Naive thymus-derived CD8-positive, alpha-beta T cell (primary cell): ENCODE results near the gene UNKL. TPM values are rescaled to one million over a fixed set of nuclear protein-coding genes. Genes with fewer than 3 reads are reported as not detected.

Source experiments
- ATAC-seq, 2 donors: fragments of 150-1000 bp; cut with Tn5 transposase in 1 of 2; sonication (Bioruptor Pico), chemical (Tn5 transposase) in 1 of 2; 1 replicate in 1 of 2; 2 replicates in 1 of 2; pipeline ENCODE4 v1.10.0; 2021; ENCODE audit warnings: mild to moderate bottlenecking in 2 of 2, moderate library complexity in 2 of 2
- POLR2A ChIA-PET: fragments of 350-600 bp; sonication (Branson Sonifier 250); formaldehyde crosslinking; loops from one replicate; lab custom pipeline; 2021; ENCODE audit warnings: antibody characterized with exemption; lab: Charles Lee
- DNase-seq, 10 donors: peaks; one replicate each; pipeline versions ENCODE4 v3.0.0 to v3.0.0-alpha.2; 2020 to 2022
- H3K27ac Mint-ChIP-seq, 10 donors: one replicate each; pipeline ENCODE4 v1.8.0; 2020 to 2022; ENCODE audit warnings: mild to moderate bottlenecking in 10 of 10, mixed read lengths in 10 of 10, moderate library complexity in 4 of 10, inconsistent platforms in 1 of 10
- H3K27me3 Mint-ChIP-seq, 5 donors: one replicate each; pipeline ENCODE4 v1.8.0; 2021 to 2022; ENCODE audit warnings: mixed read lengths in 5 of 5
- H3K36me3 Mint-ChIP-seq, 3 donors: one replicate each; pipeline ENCODE4 v1.8.0; 2020 to 2022; ENCODE audit warnings: mixed read lengths in 3 of 3, mild to moderate bottlenecking in 2 of 3, inconsistent platforms in 1 of 3
- H3K4me1 Mint-ChIP-seq, 4 donors: one replicate each; pipeline ENCODE4 v1.8.0; 2021 to 2022; ENCODE audit warnings: mixed read lengths in 4 of 4
- H3K4me3 Mint-ChIP-seq, 10 donors: one replicate each; pipeline ENCODE4 v1.8.0; 2020 to 2022; ENCODE audit warnings: mild to moderate bottlenecking in 10 of 10, mixed read lengths in 10 of 10, moderate library complexity in 6 of 10, inconsistent platforms in 1 of 10
- H3K9me3 Mint-ChIP-seq, 9 donors: one replicate each; pipeline ENCODE4 v1.8.0; 2020 to 2022; ENCODE audit warnings: mixed read lengths in 9 of 9, mild to moderate bottlenecking in 3 of 9, inconsistent platforms in 1 of 9, moderate library complexity in 1 of 9
- polyA plus RNA-seq, 3 donors: library from polyadenylated mRNA; unstranded; fragments of 300-500 nt; fragmentation: Illumina TruSeq; gene quantifications; one replicate each; pipeline ENCODE4 v1.2.3, GENCODE V29; 2021
- total RNA-seq, 8 experiments: library from RNA in 2 of 8; stranded (reverse) in 2 of 8; gene quantifications; one replicate each; pipeline ENCODE4 v1.2.3 and lab custom pipeline; 2021 to 2026

Gene UNKL
- total and polyA plus RNA-seq, 5 experiments from 2014 or later: 8.3 to 151 (median 11.0) TPM

DNA sequence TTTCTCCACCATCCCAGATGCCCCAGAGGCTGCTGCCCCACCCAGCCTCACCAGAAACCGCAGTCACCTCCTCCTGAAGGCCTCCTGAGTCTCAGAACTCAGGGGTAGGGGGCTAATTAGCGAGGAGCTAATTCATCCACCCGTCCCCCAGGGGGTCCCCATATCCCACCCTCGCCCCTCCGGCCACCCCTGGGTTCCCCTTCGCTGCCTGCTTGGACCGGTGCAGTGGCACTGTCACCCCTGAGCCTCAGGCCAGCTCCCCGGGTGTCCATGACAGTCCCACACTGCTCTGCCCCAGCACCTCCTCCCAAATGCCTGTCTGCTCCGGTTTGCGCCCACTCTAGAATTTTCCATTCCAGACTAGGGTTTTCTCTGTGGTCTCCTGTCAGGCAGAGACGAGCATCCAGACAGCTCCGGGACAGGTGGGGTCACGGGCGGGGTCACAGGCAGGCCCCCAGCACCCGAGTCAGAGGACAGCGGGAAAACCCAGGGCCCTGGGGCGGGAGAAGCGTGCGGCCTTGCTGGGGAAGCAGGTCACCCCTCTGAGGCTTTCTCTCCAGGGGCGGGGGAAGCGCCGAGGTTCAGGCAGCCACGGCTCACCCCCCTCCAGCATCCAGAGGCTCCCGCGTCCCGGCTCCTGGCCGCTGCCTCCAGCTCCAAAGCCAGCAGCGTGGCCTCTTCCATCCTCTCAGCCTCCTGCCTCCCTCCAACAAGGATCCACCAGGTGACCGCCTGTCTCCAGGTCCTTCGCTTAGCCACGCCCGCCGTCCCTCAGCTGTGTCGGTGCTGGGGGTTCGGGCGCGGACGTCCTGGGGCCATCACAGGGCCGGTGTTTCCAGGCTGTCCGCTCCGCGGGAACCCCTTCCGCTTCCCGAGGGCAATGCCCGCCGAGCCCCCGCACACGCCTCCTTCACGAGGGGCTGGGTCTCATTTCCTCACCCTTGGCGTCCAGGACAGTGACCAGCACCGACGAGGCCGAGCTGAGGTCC lies 13.3 kb upstream of the UNKL start:
- ATAC-seq (no peak), DNase-seq (no peak)
- H3K36me3 Mint-ChIP-seq: no peaks in the 10 kb centered on the region
- POLR2A ChIA-PET: interaction anchor here (1.3 kb wide), 1 partner anchor 13 kb away, joined by 4 read pairs; the partner anchor contains the start of gene UNKL
- H3K4me3 Mint-ChIP-seq: peak overlapping the region in 1 of 10 donors; percentile 11
- H3K9me3 Mint-ChIP-seq: no peaks in the 10 kb centered on the region
- H3K27ac Mint-ChIP-seq: peak overlapping the region in 2 of 10 donors; percentile 47 to 56
- no peaks in the 10 kb centered on the region for H3K27me3 Mint-ChIP-seq
- peaks cover 0 to 7% (median 4%) of the 10 kb centered on the region in 4 donors for H3K4me1 Mint-ChIP-seq

DNA sequence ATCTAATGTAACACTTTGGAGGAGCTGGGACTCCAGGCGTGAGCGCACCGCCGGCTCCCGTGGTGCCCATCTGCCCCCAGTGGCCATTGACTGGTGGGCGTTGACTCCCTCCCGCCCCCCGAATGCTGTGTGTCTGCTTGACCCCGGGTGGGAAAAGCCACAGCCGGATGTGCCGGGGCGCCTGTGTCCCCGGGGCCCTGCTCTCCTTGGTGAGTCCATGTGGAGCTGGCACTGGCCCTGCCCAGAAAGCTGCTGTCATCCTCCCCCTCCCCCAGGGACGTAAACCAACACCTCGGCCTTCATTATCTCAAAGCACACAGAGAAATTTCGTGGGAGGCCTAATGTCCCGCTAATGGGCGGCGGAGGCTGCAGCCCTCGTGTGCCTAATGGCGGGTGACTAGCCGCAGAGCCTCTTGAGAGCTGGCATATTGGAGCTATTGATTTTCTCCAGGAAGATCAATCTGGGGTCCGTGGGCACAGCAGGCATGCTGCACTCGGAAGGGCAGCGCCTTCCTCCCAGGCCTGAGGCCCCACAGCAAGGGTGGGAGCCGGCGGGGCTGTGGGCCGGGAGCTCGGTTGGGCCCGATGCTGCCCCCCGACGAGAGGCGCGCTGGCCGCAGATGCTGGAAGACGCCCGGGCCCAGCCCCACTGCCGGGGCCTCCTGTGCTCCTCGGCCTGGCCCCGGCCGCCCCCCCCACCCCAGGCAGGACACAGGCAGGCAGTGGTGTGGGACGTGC lies 12.4 kb upstream of the UNKL start:
- POLR2A ChIA-PET: interaction anchor here (1.3 kb wide), 1 partner anchor 12 kb away, joined by 4 read pairs; the partner anchor contains the start of gene UNKL
- DNase-seq (no peak), ATAC-seq (no peak)
- peaks cover 1 to 6% (median 2%) of the 10 kb centered on the region in 4 donors for H3K4me1 Mint-ChIP-seq
- H3K27me3 Mint-ChIP-seq: no peaks in the 10 kb centered on the region
- no peaks in the 10 kb centered on the region for H3K9me3 Mint-ChIP-seq
- H3K4me3 Mint-ChIP-seq: no peak overlapping the region
- H3K36me3 Mint-ChIP-seq: no peaks in the 10 kb centered on the region
- H3K27ac Mint-ChIP-seq: peak overlapping the region in 1 of 10 donors; percentile 39

DNA sequence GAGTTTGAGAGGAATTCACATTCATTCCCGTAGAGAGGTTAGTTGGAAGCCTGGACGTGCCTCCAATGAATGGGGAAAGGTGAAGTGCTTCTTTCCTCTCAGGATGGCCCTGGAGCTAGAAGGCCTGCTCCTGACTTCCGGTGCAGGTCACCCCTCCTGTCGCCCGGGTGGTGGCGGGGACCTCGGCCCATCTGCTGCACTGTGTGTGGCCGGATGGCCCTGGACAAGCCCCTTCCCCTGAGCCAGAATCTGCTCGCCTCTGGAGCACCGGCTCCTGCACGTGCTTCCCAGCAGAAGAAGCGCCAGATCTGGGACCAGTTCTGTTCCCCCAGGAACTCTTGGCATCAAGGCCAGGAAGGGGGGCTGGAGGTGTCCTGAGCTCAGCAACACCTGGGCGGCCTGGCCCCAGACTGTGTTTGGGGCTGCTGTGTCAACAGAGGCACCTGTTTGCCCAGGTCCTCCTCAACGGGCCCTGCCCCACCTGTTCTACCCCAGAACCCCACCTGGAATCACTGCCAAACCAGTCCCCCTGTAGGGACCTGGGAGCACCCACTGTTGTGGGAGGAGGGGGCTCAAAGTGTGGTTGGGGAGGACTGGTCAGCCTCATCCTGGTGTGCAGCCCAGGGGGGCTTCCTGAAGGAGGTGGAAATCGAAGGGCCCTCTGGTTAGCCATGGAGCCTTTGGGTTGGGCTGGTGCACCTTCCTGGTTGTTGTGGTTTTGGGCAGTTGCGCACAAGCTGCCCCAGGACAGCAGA lies 11.3 kb upstream of the UNKL start:
- POLR2A ChIA-PET: interaction anchor here (0.6 to 1.2 kb wide), 5 partner anchors 13 to 682 kb away, joined by 3 to 9 read pairs (median 4); partner anchors contain the start of gene NUBP2
- no peak for DNase-seq
- Mint-ChIP-seq H3K27me3 (no peaks in the 10 kb centered on the region), H3K4me3 (no peak overlapping the region), H3K4me1 (peaks cover 2 to 15% (median 7%) of the 10 kb centered on the region in 4 donors), H3K36me3 (no peaks in the 10 kb centered on the region), H3K9me3 (no peaks in the 10 kb centered on the region), H3K27ac (peak overlapping the region in 2 of 10 donors; percentile 47 to 68)
- ATAC-seq: no peak

DNA sequence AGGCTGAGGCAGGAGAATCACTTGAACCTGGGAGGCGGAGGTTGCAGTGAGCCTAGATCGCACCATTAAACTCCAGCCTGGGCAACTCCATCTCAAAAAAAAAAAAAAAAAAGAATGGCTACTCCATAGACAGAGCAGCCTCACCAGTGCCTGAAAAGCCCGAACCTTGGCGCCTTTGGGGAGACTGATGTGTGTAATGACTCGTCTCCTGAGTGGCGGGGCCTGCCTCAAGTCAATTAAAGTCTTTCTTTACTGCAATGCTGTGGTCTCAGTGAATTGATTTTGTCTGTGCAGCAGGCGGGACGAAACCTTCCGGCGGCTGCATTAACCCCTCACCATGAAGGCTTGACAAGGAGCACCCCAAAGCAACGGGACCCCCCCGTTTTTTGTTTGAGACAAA lies 9.5 kb upstream of the UNKL start:
- peaks cover 0 to 2% (median 0%) of the 10 kb centered on the region in 3 donors for H3K36me3 Mint-ChIP-seq
- ATAC-seq (no peak), DNase-seq (no peak)
- H3K4me1 Mint-ChIP-seq: peaks cover 0 to 21% (median 18%) of the 10 kb centered on the region in 4 donors
- no peaks in the 10 kb centered on the region for H3K9me3 Mint-ChIP-seq
- H3K27me3 Mint-ChIP-seq: no peaks in the 10 kb centered on the region
- H3K4me3 Mint-ChIP-seq: no peak overlapping the region
- POLR2A ChIA-PET: no interaction called here
- peak overlapping the region in 2 of 10 donors; percentile 19 to 66 for H3K27ac Mint-ChIP-seq

DNA sequence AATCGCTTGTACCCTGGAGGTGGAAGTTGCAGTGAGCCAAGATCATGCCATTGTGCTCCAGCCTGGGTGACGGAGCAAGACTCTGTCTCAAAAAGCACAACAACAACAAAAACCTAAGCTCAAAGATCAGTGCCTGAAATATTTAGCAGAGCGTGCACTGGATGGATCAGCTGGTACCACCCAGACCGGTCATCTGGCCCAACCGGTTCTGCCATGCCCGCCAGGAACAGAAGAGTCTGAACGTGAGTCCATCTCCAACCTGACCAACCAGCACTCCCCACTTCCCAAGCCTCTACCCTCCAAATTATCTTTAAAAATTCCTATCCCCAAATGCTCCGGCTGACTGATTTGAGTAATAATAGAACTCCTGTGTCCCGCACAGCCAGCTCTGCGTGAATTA lies 7.6 kb upstream of the UNKL start:
- Mint-ChIP-seq H3K4me1 (peaks cover 1 to 29% (median 19%) of the 10 kb centered on the region in 4 donors), H3K36me3 (peaks cover 0 to 2% (median 0%) of the 10 kb centered on the region in 3 donors), H3K27ac (peak overlapping the region; percentile 93 to 99 (median 97)), H3K9me3 (no peaks in the 10 kb centered on the region), H3K4me3 (peak overlapping the region in 9 of 10 donors; percentile 39 to 91 (median 63)), H3K27me3 (no peaks in the 10 kb centered on the region)
- POLR2A ChIA-PET: interaction anchor here (1.3 to 4.2 kb wide), 6 partner anchors 10 to 347 kb away, joined by 3 to 64 read pairs (median 14); partner anchors contain the start of genes IFT140, PERCC1 and TMEM204
- DNase-seq (no peak), ATAC-seq (no peak)

DNA sequence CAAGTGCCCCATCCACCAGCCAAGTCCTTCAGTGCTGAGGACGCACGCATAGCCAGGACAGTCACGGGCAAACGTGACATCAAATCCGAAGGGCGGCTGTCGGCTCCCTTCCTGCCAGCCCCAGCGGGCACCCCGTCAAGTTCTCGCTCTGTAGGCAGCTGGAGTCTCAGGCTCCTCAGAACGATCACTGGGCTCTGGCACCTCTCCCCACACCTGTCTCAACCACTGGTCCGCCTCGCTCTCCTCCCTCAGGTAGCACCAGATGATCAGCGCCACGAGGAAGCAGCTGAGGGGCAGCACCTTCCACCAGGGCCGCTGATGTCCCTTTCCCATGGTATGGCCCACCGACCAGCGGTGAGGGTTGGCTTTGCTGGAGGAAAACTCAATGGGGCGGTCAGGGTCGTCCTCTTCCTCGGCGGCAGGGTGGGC lies 5.6 kb upstream of the UNKL start:
- POLR2A ChIA-PET: interaction anchor here (0.5 to 4.2 kb wide), 22 partner anchors 12 to 1067 kb away, joined by 3 to 64 read pairs (median 4); partner anchors contain the start of genes AXIN1, IFT140, JPT2 and MAPK8IP3
- peak overlapping the region in 9 of 10 donors; percentile 84 to 98 (median 95) for H3K27ac Mint-ChIP-seq
- peaks cover 0 to 2% (median 0%) of the 10 kb centered on the region in 3 donors for H3K36me3 Mint-ChIP-seq
- DNase-seq: no peak
- peak overlapping the region; percentile 70 to 95 (median 92) for H3K4me3 Mint-ChIP-seq
- peaks cover 1 to 33% (median 22%) of the 10 kb centered on the region in 4 donors for H3K4me1 Mint-ChIP-seq
- no peaks in the 10 kb centered on the region for H3K27me3 Mint-ChIP-seq
- no peaks in the 10 kb centered on the region for H3K9me3 Mint-ChIP-seq
- no peak for ATAC-seq

DNA sequence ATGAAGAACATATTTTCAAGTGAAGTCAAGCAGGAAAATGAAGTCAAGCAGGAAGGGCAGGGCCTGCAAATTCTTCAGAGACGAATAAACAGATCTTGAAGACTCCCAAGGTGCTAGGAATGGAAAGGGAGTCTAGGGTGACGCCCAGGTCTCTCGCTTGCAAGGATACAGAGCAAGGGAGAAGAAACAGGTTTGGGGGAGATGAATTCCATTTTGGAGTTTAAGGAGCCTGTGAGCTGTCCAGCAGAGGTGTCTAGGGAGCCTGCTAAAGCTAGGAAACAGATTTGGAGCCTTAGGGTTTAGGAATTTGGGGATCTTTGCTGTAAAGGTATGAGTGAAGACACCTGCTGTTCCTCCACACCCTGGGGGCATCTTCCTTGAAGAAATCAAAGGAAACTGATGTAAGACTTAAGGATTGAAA lies 2.0 kb upstream of the UNKL start:
- POLR2A ChIA-PET: interaction anchor here (0.6 to 1.1 kb wide), 3 partner anchors 9 to 628 kb away, joined by 3 to 8 read pairs (median 5); partner anchors contain the start of genes CHTF18, NUBP2 and SPSB3
- no peak for ATAC-seq
- H3K4me1 Mint-ChIP-seq: peaks cover 3 to 46% (median 32%) of the 10 kb centered on the region in 4 donors
- no peaks in the 10 kb centered on the region for H3K27me3 Mint-ChIP-seq
- peak overlapping the region in 4 of 10 donors; percentile 22 to 79 (median 48) for H3K4me3 Mint-ChIP-seq
- no peak for DNase-seq
- no peaks in the 10 kb centered on the region for H3K9me3 Mint-ChIP-seq
- H3K36me3 Mint-ChIP-seq: peaks cover 0 to 10% (median 2%) of the 10 kb centered on the region in 3 donors
- peak overlapping the region in 9 of 10 donors; percentile 41 to 81 (median 70) for H3K27ac Mint-ChIP-seq

DNA sequence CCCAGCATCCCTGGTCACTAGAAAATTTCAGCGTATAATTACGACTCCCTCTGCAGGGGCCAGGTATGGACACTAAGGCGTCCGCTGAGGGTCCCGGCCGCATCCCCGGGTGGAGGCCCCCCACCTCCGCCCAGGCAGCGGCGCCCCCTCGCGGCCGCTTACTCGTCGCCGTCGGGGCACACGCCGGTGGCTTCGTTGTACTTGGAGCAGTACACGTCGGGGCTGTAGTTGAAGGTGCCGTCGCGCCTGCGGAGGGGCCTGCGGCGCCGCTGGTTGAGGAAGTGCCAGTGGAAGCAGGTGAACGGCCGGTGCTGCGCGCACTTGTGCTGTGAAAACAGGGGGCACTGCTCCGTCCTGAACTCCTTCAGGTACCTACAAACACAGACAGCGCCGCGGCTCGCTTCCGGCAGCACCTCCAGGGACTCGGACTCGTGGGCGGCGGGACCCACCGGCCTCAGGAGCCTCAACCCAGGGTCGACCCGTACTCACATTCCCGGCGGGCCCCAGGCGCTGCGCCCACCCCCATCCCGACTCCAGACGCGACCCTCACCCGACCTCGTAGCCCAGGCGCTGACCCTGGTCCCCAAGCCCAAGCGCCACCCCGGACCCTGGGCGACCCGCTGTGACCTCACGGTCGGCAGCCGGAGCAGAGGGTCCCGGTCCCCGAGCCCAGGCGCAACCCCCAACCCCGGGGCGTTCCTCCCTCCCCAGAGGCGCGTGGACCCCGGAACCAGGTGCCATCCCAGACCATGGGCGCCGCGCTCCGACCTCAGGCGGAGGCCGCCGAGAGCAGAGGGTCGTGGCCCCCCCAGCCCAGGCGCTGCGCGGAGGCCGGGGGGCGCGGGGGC lies 596 bp downstream of the UNKL start:
- peak; percentile 44 to 78 (median 68) for DNase-seq
- POLR2A ChIA-PET: interaction anchor here (1.1 to 1.7 kb wide), 3 partner anchors 13 to 119 kb away, joined by 3 to 5 read pairs (median 4); partner anchors contain the start of genes TELO2 and TMEM204
- Mint-ChIP-seq H3K27ac (peak overlapping the region in 9 of 10 donors; percentile 75 to 95 (median 92)), H3K36me3 (peaks cover 0 to 23% (median 2%) of the 10 kb centered on the region in 3 donors), H3K4me1 (peaks cover 3 to 46% (median 23%) of the 10 kb centered on the region in 4 donors), H3K9me3 (no peaks in the 10 kb centered on the region), H3K4me3 (peak overlapping the region; percentile 79 to 92 (median 84)), H3K27me3 (no peaks in the 10 kb centered on the region)
- ATAC-seq: peak; percentile 57 to 73

DNA sequence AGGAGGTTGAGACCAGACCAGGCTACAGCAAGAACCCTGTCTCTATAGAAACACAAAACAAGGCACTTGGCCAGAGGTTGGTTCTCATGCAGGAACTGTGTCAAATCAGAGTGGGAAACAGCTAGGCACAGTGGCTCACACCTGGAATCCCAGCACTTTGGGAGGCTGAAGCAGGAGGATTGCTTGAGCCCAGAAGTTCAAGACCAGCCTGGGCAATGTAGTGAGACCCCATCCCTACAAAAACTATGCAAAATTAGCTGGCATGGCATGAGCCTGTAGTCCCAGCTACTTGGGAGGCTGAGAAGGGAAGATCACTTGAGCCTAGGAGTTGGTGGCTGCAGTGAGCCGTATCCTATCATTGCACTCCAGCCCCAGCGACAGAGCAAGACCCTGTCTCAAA lies 1.7 kb downstream of the UNKL start:
- peak overlapping the region in 9 of 10 donors; percentile 38 to 88 (median 76) for H3K4me3 Mint-ChIP-seq
- H3K4me1 Mint-ChIP-seq: peaks cover 2 to 46% (median 29%) of the 10 kb centered on the region in 4 donors
- H3K9me3 Mint-ChIP-seq: no peaks in the 10 kb centered on the region
- H3K36me3 Mint-ChIP-seq: peaks cover 0 to 23% (median 2%) of the 10 kb centered on the region in 3 donors
- no peak for ATAC-seq
- H3K27me3 Mint-ChIP-seq: no peaks in the 10 kb centered on the region
- H3K27ac Mint-ChIP-seq: peak overlapping the region in 9 of 10 donors; percentile 9 to 80 (median 67)
- DNase-seq: no peak
- POLR2A ChIA-PET: interaction anchor here (0.6 to 1.5 kb wide), 5 partner anchors 13 to 853 kb away, joined by 3 to 5 read pairs (median 3); partner anchors contain the start of genes RPS2 and TMEM204

DNA sequence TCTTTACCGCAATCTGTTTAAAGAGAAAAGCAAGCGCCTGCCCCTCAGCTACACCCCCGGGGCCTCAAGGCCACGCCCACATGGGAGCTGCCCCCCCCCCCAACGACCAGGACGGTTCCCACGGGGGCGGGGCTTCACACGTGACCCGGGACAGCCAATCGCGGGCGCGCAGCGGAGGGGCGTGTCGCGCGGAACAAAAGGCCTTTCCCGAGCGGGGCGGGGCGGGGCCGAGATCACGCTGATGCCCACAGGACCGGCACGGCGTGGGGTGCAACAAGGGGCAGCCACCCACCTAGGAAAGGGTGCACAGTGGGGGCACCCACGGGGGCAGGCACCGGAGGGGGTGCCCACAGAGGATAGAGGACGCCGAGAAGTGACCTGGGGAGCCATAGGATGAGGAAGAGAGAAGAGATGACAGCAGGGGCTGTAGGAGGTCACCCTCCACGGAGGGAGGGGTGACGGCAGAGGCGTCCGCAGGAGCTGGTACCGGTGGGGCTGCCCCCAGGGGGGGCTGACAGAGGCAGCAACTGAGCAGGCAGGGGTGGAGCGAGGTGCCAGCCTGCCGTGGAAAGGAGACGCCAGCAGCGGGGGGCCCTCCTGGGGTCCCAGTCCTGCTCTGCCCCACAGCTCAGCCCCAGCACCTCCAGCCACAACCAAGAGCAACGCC lies 6.2 kb downstream of the UNKL start:
- Mint-ChIP-seq H3K36me3 (peaks cover 0 to 35% (median 2%) of the 10 kb centered on the region in 3 donors), H3K4me3 (peak overlapping the region; percentile 65 to 86 (median 80)), H3K27ac (peak overlapping the region in 7 of 10 donors; percentile 31 to 92 (median 67)), H3K27me3 (no peaks in the 10 kb centered on the region), H3K9me3 (no peaks in the 10 kb centered on the region), H3K4me1 (peaks cover 7 to 58% (median 32%) of the 10 kb centered on the region in 4 donors)
- DNase-seq (peak; percentile 92 to 98 (median 96)), ATAC-seq (peak; percentile 93 to 94)
- POLR2A ChIA-PET: interaction anchor here (0.6 to 2.7 kb wide), 7 partner anchors 9 to 297 kb away, joined by 3 to 19 read pairs (median 4); partner anchors contain the start of genes MAPK8IP3, TELO2 and UQCC4
